Astrocyte (in vitro differentiated cells and primary cell): ENCODE results near the gene EYS.

ENCODE experiments used
- CTCF ChIP-seq: IDR thresholded peaks from 2 replicates; pipeline ENCODE4 v1.5.1; 2011; ENCODE audit warnings: low read depth, mild to moderate bottlenecking, inconsistent platforms, low read length, moderate library complexity; ENCODE audit not compliant: insufficient read depth
- EZH2 ChIP-seq: IDR thresholded peaks from 2 replicates; pipeline ENCODE4 v1.6.1; 2012; ENCODE audit warnings: mild to moderate bottlenecking, low read length, inconsistent platforms; ENCODE audit not compliant: insufficient read depth

GRCh38 chr6:64085126-64085525 is 1621.9 kb downstream of the EYS start:
- TF ChIP-seq EZH2 (no peak), CTCF (no peak)
